Osteoblast (primary cell): ENCODE results near the gene DGKA. TPM values are rescaled to one million over a fixed set of nuclear protein-coding genes. Genes with fewer than 3 reads are reported as not detected.

Experiments
- DNase-seq: peaks from one replicate; pipeline ENCODE4 v3.0.0; 2011; ENCODE audit warnings: low spot score, mixed read lengths; ENCODE audit not compliant: insufficient read length; ENCODE audit errors: missing footprints
- H2AFZ ChIP-seq: 2 replicates; pipeline ENCODE4 v1.6.0; 2011; ENCODE audit warnings: mild to moderate bottlenecking, low read length
- H3K27ac ChIP-seq: 2 replicates; pipeline ENCODE4 v1.5.1; 2011; ENCODE audit warnings: mild to moderate bottlenecking, low read depth, low read length, moderate library complexity
- H3K27me3 ChIP-seq: 2 replicates; pipeline ENCODE4 v1.6.0; 2012; ENCODE audit warnings: mild to moderate bottlenecking, control low read depth, inconsistent platforms, low read length, moderate library complexity; ENCODE audit not compliant: insufficient read depth
- H3K36me3 ChIP-seq: 2 replicates; pipeline ENCODE4 v1.5.1; 2011; ENCODE audit warnings: mild to moderate bottlenecking, low read length, control low read depth, moderate library complexity; ENCODE audit not compliant: insufficient read depth
- H3K4me1 ChIP-seq: 2 replicates; pipeline ENCODE4 v1.5.1; 2011; ENCODE audit warnings: mild to moderate bottlenecking, low read length, control low read depth, moderate library complexity; ENCODE audit not compliant: insufficient read depth
- H3K4me2 ChIP-seq: 2 replicates; pipeline ENCODE4 v1.6.0; 2011; ENCODE audit warnings: mild to moderate bottlenecking, low read length; ENCODE audit not compliant: insufficient read depth
- H3K4me3 ChIP-seq: fragments of 200-600 bp; sonication (generic); 3 replicates; pipeline ENCODE4 v1.5.1; 2012; ENCODE audit warnings: mild to moderate bottlenecking, low read length, inconsistent platforms; ENCODE audit not compliant: insufficient read depth
- H3K79me2 ChIP-seq: 2 replicates; pipeline ENCODE4 v1.6.0; 2012; ENCODE audit warnings: mild to moderate bottlenecking, low read length, control low read depth, inconsistent platforms; ENCODE audit not compliant: insufficient read depth
- H3K9me3 ChIP-seq: 2 replicates; pipeline ENCODE4 v1.5.1; 2011; ENCODE audit warnings: low read depth, low read length, control low read depth
- H4K20me1 ChIP-seq: 2 replicates; pipeline ENCODE4 v1.6.0; 2012; ENCODE audit warnings: mild to moderate bottlenecking, low read length, control low read depth; ENCODE audit not compliant: insufficient read depth
- CTCF ChIP-seq: IDR thresholded peaks from 2 replicates; pipeline ENCODE4 v1.5.1; 2011; ENCODE audit warnings: mild to moderate bottlenecking, low read depth, low read length, moderate library complexity; ENCODE audit errors: extremely low read depth
- total RNA-seq: library from RNA; depleted of rRNA; stranded (reverse); fragments of >200 nt; gene quantifications from 2 replicates; pipeline ENCODE4 v1.2.3, GENCODE V29; 2012

DGKA gene
- total RNA-seq, 1 donor, result 32.6 TPM

DNA sequence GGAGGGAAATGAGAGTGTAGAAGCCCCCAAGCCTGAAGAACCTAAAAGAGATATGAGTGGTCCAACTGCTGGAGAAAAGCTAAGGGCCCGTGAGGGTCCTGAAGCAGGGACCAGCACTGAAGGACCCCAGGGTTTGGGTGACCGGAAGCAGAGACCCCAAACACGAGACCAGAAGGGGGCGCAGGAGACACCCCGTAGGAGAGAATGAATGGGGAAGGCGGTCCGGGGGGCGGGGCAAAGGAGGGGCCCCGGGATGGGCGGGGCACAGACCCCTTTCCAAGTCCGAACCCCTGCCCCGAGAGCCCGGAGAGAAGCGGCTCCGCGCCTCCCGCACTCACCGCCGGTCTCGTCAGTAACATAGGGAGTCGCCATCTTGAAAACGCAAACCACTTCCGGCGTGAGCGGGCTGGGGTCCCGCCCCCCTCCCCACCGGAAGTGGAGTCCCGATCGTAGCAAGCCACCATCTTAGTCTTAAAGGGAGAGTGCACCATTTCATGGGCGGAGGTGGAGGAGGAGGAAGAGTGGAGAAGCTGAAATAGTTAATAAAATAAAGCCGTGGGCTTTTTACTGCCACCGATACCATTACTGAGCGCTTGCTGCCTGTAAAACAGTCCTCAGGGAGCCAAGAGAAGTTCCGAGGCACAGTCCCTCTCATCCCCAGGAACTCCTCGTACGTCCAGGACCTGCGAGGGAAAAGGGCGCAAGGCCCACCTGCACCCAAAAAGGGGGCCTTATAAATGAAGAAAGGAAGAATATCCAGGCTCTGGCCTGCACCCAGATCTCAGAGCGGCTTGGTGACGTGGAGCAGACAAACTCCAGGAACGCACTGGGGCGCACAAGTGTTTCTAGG, 4.0 kb upstream of the DGKA start:
- Histone ChIP-seq H3K36me3 (peaks cover 14% of the 10 kb centered on the region), H3K4me1 (peaks cover 26% of the 10 kb centered on the region), H3K4me3 (peak overlapping the region; percentile 98), H2AFZ (peak overlapping the region; percentile 84), H3K4me2 (peak overlapping the region; percentile 92), H3K27me3 (no peaks in the 10 kb centered on the region), H3K9me3 (no peaks in the 10 kb centered on the region), H3K27ac (peak overlapping the region; percentile 98), H3K79me2 (peaks cover 58% of the 10 kb centered on the region), H4K20me1 (no peaks in the 10 kb centered on the region)
- DNase-seq, result peak; percentile 98
- peak; percentile 71 for TF ChIP-seq CTCF

GRCh38 chr12:55927588-55928502, 3.1 kb upstream of the DGKA start, which contains the start of gene PYM1:
PYM1 (minus strand) TSS chr12:55927894; CDS start chr12:55927761, 133 bp downstream.
- no peaks in the 10 kb centered on the region for H4K20me1 ChIP-seq
- peak within 1 kb of the TSS; percentile 84 for H2AFZ ChIP-seq
- peaks cover 7% of the 10 kb centered on the region for H3K36me3 ChIP-seq
- no peak for TF ChIP-seq CTCF
- H3K27me3 ChIP-seq, result no peaks in the 10 kb centered on the region
- H3K79me2 ChIP-seq, result peaks cover 57% of the 10 kb centered on the region
- H3K4me2 ChIP-seq, result peak within 1 kb of the TSS; percentile 92
- H3K4me3 ChIP-seq, result peak within 1 kb of the TSS; percentile 98
- no peaks in the 10 kb centered on the region for H3K9me3 ChIP-seq
- H3K4me1 ChIP-seq, result peaks cover 32% of the 10 kb centered on the region
- H3K27ac ChIP-seq, result peak within 1 kb of the TSS; percentile 98
- peak; percentile 95 for DNase-seq

DNA sequence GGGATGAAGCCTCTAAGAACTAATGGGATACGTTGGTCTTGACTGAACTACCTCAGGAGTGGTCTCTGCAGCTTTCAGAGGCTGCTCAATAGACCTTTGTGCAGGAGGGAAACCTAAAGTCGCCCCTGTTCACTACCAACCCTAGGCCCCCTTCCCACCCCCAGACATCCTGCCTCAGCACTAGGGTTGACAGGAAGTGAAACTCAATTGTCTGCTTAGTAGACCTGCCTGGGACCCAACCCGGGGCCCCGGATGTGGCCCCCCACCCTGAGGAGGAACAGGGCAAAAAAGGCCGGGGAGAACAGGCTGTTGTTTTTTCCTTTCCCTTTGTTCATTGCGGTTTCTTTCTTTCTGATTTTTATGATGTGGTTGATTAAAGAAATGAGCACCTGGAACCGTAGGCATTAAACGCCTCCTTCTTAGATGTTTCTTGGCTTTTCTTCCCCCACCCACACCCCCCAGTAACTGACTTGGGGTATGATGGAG, 1.6 kb upstream of the DGKA start:
- Histone ChIP-seq H3K27me3 (no peaks in the 10 kb centered on the region), H3K36me3 (peaks cover 7% of the 10 kb centered on the region), H3K79me2 (peaks cover 48% of the 10 kb centered on the region), H3K9me3 (no peaks in the 10 kb centered on the region), H3K4me2 (no peak overlapping the region), H3K4me1 (peaks cover 46% of the 10 kb centered on the region), H3K27ac (no peak overlapping the region), H3K4me3 (no peak overlapping the region), H2AFZ (no peak overlapping the region), H4K20me1 (no peaks in the 10 kb centered on the region)
- TF ChIP-seq CTCF, result no peak
- peak; percentile 27 for DNase-seq
